Measurements from ENCODE around the gene CATSPERB. TPM values are rescaled to one million over a fixed set of nuclear protein-coding genes. Genes with fewer than 3 reads are reported as not detected.
"Not testable (repeated sequence)": the region's sequence is repeated elsewhere in the genome, so short reads cannot be mapped to it uniquely, and the experiment has no call there.

The CATSPERB gene
- total RNA-seq, 1 donor from 2014 or later = 1.6 TPM

DNA sequence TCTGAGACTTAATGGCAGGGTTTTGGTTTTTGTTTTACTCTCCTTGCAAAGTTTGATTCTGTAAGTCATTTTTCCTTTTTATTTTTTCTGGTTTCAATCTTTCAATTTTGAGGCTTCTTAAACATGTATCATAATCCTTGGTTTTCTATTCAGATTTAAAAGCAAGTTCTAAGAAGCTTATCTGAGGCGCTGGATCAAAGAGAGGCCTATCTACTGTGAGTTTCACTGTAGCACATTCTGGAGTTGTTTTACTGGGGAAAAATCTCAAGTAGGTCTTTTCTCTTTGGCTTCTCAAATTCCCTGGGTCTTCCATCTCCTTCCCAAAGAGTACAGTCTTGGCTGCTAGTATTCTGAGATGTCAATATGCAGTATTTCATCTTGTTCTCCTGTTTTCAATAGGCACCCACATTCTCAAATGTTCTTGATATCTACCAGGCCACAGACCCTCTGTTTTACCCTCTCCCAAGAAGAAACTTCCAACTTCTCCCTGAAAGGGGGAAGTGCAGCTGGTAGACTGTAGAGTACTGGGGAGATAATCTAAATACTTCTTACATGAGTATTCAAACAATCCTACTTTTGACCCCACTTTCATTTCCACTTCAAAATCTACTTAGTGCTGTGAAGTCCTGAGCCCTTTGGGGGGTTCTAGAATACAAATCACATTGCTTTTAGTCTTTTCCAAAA is 10.9 kb upstream of the CATSPERB start:
- DNase-seq (no peak), ATAC-seq (ENCODE audit: poor library complexity) (no peak)
- intact Hi-C loops (cut with DNase I) = no loop called here

DNA sequence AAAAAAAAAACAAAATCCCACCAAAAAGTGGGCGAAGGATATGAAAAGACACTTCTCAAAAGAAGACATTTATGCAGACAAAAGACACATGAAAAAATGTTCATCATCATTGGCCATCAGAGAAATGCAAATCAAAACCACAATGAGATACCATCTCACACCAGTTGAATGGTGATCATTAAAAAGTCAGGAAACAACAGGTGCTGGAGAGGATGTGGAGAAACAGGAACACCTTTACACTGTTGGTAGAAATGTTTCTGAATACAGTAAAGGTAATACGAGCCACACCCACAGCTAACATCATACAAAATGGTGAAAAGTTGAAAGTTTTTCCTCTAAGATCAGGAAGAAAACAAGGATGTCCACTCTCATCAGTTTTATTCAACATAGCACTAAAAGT is 8.0 kb upstream of the CATSPERB start:
- intact Hi-C loops (cut with DNase I) = not testable (repeated sequence)

DNA sequence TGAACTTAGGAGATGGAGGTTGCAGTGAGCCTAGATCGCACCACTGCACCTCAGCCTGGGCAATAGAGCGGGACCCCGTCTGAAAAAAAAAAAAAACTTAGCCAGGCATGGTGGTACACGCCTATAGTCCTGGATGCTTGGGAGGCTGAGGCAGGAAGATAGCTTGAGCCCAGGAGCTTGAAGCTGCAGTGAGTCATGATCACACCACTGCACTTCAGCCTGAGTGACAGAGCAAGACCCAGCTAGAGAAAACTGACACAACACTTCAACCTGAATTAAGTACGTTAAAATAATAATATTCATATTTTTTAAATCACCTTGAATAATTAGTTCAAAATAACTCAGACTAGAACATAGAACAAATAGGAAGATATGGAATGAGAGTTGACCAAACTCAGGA is 5.7 kb upstream of the CATSPERB start:
- DNase-seq (no peak), ATAC-seq (ENCODE audit: poor library complexity) (no peak)
- intact Hi-C loops (cut with DNase I) = no loop called here

More for the DNA sequence above, 8.0 kb upstream of the CATSPERB start:
- not testable (repeated sequence) for DNase-seq; ATAC-seq (ENCODE audit: poor library complexity)

DNA sequence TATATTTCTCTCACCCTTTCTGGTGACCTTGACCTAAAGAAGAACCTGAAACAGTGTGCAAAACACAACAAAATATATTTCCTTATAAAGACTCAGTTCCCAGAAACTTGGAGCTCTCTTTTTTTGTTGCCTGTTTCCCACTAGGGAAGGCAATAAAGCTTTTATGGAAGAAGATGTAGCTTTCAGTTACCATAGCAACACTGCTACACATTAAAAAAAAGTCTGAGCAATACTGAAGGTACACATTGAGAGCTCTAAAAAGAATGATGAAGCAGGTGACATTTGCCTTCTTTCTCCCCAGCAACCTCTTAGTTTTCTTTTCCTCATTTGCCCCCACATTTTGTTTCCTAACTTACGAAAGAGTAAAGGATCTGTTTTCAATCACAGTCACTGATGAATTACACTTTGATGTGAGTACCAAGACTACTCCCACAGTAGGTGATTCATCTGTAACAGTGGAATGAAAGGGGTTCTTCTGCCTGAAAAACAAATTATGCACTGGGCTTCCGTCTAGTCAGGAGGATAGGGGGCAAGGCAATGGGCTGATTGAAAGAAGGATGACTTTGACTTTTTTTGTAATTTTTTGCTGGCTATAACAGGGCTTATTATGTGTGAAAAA is 1.1 kb upstream of the CATSPERB start:
- intact Hi-C loops (cut with DNase I) = no loop called here
- no peak for DNase-seq
- no peak for ATAC-seq (ENCODE audit: poor library complexity)

DNA sequence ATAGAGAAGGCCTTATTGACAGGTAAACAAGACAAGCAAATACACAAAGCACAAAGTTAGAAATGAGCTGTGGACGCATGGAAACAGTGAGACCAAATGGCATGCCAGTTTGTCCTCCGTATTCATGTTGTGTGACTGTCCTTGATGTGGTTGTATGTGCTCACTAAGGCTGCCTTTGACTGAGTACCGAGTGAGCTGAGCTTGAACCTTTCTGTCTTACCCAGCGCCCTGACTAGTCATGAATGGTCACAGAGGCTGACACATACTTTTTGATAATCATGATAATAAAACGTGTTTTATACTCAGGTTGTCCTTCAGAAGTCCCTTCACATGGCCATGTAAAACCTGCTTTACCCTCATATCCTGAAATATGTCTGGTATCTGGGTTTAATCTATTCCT is 553 bp upstream of the CATSPERB start:
- ATAC-seq (ENCODE audit: poor library complexity) = no peak
- intact Hi-C loops (cut with DNase I) = no loop called here
- no peak for DNase-seq

DNA sequence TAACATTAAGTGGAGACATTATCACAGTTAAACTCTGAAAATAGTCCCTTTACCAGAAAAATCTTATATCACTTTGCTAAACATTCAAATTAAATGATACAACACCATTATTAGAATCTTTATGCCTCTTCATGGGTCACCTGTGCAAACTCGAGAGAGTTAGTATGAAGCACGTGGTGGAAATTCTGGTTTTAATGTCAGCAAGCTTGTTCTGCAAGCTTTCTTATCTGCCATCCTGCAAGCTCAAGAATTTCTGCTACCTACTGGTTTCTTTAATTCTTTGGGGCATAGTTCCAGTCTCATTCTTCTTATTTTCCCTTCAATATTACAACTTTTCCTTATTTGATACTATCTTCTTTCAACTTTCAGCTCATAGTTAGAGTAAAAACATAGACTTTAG is 868 bp downstream of the CATSPERB start:
- no peak for ATAC-seq (ENCODE audit: poor library complexity)
- DNase-seq = no peak
- intact Hi-C loops (cut with DNase I) = no loop called here

DNA sequence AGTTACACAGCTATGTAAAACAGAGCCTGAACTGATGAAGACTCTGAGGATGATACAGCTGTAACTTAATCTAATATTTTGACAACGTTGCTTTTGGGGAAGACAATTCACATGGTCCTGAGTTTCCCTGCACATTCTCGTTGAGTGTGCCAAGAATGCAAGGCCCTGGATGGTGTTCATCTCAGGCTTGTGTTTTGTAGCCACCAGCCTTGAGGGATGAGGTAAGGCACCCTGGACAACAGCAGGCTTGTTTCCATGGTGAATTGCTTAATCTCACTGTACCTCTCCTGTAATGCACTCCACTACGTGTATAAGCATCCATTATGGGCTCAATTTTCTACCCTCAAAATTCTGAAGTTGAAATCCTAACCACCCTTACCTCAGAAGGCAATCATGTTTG is 2.1 kb downstream of the CATSPERB start:
- ATAC-seq (ENCODE audit: poor library complexity) = no peak
- intact Hi-C loops (cut with DNase I) = no loop called here
- no peak for DNase-seq

DNA sequence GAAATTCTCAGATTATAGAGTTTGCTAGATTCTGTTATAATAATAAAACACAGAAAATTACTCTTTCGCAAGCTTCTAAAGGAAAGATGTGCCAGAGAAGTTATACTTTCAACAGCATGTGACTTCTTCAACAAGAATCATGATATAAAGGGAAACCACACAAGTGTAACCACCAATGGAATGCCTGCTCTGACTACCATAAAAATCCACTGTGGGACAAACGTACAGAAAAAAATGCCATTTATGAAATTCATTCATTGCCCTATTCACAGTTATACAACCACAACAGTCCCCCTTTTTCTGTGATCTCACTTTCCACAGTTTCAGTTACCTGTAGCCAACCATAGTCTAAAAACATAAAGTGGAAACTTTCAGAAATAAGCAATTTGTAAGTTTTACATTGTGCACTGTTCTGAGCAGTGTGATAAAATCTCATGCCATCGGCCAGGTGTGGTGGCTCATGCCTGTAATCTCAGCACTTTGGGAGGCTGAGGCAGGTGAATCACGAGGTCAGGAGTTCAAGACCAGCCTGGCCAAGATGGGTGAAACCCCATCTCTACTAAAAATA is 3.2 kb downstream of the CATSPERB start:
- intact Hi-C loops (cut with DNase I) = no loop called here
- no peak for DNase-seq
- ATAC-seq (ENCODE audit: poor library complexity) = no peak

DNA sequence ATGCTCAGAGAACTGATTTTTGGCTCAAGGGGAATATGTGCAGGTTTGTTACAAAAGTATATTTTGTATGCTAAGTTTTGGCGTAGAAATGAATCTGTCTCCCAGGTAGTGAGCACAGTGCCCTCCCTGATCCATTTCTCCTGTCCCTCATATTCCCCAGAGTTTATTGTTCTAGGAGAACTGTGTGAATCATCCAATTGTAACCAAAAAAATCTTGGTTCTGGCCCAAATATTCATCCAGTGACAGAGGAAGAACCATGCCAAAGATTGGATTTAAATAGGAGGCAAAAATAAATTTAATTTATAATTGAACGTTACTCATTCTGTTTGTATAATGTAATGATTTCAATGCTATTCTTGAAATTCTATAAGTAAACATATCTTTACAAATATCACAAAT is 4.8 kb downstream of the CATSPERB start:
- ATAC-seq (ENCODE audit: poor library complexity) (no peak), DNase-seq (no peak)
- intact Hi-C loops (cut with DNase I) = no loop called here

DNA sequence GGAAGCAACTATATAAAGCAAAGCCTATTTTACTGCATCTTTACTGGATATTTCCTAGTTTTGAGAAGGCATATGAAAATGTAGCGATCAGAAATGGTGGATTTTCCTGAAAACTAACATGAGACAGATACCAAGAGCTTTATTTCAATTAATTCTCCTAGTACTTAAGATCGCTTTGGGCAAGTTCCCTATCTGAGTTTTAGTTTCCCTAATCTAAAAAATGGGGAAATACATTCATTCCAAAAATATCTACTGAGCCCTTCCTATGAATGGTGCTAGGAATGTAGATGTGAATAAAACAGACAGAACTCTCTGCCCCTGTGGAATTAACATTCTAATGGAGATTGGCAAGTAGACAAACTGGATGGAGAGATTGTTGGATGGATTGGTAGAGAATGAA is 8.4 kb downstream of the CATSPERB start:
- DNase-seq = no peak
- no peak for ATAC-seq (ENCODE audit: poor library complexity)
- intact Hi-C loops (cut with DNase I) = no loop called here

DNA sequence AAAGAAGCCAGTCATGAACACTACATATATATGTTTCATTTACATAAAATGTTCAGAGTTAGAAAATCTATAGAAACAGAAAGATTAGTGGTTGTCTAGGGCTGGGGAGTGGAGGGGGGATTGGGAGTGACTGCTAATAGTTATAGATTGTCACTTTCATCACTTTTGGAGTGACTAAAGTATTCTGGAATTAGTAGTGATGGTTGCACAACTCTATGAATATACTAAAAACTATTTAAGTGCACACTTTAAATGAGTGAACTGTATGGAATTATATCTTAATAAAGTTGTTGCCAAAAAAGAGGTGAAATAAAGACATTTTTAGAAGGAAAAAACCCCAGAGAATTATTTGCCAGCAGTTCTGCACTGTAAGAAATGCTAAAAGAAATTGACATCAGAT is 9.5 kb downstream of the CATSPERB start:
- no peak for ATAC-seq (ENCODE audit: poor library complexity)
- intact Hi-C loops (cut with DNase I) = no loop called here
- DNase-seq = no peak

DNA sequence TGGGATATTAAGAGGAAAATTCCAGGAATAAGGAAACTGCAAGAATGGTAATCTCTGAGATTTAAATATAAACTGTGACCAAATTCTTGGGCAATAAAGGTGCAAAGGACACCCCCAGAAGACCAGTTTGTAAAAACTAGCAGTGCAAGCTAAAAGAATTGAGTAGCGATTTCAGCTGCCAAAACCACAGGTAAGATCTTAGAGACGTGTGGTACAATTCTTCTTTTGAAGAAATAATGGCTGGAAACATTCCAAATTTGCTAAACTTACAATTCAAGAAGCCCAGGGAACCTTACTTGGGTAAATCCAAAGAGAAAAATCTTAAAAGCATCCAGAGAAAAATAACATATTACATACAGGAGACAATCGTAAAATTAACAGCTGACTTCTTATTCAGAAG is 12.0 kb downstream of the CATSPERB start:
- no peak for DNase-seq
- no peak for ATAC-seq (ENCODE audit: poor library complexity)
- intact Hi-C loops (cut with DNase I) = no loop called here

DNA sequence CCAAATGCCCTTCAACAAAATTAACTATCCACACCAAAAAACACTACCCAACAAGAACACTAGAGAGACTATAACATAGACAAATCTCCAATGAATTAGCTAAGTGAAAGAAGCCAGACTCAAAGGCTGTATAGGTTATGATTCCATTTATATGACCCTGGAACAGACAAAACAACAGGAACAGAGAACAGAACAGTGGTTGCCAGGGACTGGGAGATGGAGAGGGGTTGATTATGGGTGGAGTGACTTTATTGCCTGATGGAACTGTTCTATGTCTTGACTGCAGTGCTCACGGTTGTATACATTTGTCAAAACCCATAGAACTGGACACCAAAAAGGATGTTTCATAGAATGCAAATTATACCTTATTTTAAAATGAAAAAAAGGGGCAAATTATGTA is 14.9 kb downstream of the CATSPERB start:
- intact Hi-C loops (cut with DNase I) = no loop called here
- DNase-seq = no peak
- ATAC-seq (ENCODE audit: poor library complexity) = no peak

DNA sequence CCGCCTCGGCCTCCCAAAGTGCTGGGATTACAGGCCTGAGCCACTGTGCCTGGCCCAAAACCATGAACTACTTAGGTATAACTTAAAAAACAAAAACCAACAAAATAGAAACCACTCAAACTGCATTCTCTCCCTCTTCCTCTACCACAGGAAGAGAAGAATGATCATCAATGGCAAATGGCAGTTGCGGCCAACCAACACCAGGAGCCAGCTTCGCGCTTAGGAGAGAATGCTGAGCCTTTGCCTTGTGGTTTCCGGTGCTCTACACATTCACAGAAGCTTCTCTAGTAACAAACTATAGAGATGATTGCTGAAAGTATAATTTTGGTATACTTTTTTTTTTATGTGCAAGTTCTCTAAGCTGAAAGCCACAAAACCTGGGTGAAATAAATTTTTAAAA is 17.1 kb downstream of the CATSPERB start:
- ATAC-seq (ENCODE audit: poor library complexity) (no peak), DNase-seq (no peak)
- intact Hi-C loops (cut with DNase I) = no loop called here

DNA sequence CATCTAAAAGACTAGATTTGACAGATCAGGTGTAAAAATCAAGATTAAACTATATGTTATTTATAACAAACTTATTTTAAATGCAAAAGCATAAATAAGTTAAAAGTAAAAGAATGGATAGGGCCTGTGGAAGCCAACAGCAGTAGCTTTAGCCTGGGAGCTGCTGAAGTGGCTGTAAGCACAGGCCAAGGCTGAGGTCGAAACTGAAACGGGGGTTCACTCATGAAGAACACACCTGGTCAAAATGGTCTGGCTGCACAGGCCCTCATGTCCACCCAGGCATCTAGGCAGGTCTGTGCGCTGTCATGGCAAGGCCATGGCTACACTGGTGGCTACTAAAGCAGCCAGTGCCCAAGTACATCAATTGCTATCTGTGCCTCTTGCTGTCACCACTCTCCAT is 23.1 kb downstream of the CATSPERB start:
- intact Hi-C loops (cut with DNase I) = no loop called here
- DNase-seq (no peak), ATAC-seq (ENCODE audit: poor library complexity) (no peak)

DNA sequence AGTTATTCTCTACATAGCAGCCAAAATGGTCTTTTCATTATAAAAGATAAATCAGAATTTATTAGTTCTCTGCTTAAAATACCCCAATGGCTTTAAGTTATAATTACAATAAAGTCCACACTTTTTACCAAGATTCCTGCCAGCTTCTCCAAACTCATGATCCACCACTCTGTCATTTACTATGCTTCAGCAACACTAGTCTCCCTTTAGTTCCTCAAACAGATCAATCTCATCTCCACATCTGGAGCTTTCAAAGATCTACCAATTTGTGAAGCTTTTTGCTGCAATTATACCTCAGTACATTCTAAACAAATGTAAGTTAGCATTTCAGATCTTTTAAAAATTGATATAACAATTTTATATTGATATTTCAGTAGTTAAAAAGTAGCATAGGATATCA is 24.9 kb downstream of the CATSPERB start:
- DNase-seq = no peak
- ATAC-seq (ENCODE audit: poor library complexity) = no peak
- intact Hi-C loops (cut with DNase I) = no loop called here

DNA sequence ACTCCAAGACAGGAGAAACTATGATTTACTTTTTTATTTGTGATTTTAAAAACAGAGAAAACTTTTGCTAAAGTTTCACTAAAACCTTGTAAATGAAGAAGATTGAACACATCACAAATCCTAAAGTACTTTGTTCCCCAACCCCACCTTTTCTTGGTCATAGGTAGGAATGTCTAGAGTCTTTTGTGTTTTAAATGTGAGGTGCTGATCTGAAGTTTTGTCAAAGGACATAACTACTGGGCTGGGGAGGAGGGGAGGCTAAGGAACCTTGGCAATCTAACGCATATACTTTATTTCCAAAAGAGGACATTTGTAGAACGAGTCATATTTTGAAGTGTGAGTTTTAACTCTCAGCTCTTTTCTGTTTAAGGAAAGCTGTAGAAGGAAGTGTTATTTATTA is 37.2 kb downstream of the CATSPERB start:
- DNase-seq = no peak
- intact Hi-C loops (cut with DNase I) = no loop called here
- no peak for ATAC-seq (ENCODE audit: poor library complexity)

DNA sequence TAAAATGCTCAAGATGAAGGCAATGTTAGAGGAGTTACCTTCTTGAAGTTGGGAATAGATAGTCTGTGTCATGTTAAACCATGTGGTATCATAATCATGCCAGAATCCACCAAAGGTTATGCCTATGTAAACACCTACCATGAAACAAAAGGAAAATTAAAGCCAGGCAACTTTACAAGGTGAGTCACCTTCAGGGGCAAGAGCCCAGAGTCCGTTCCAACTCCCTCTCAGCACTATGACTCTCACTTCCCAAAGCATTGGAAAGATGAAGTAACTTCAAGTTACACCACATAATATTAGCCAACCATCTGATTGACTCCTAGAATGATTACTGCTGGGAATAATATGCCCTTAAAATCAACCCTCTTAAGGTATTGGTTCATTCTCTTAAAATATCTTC is 38.5 kb downstream of the CATSPERB start:
- ATAC-seq (ENCODE audit: poor library complexity) = no peak
- intact Hi-C loops (cut with DNase I) = no loop called here
- no peak for DNase-seq

DNA sequence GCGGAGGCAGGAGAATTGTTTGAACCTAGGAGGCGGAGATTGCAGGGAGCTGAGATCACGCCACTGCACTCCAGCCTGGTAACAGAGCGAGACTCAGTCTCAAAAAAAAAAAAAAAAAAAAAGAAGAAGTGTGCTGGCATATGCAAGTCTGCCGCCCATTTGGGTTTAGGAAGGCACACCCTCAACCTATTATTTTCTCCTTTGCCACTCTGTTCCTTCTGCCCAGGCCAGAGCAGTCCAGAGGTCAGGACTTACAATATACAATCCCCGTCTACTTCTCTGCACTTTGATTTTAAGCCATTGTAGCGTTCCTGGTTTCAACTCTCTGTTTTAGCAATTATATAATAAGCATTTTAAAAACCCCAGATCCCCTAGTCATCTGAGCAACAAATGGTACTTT is 39.8 kb downstream of the CATSPERB start:
- intact Hi-C loops (cut with DNase I) = no loop called here
- ATAC-seq (ENCODE audit: poor library complexity) (no peak), DNase-seq (no peak)

DNA sequence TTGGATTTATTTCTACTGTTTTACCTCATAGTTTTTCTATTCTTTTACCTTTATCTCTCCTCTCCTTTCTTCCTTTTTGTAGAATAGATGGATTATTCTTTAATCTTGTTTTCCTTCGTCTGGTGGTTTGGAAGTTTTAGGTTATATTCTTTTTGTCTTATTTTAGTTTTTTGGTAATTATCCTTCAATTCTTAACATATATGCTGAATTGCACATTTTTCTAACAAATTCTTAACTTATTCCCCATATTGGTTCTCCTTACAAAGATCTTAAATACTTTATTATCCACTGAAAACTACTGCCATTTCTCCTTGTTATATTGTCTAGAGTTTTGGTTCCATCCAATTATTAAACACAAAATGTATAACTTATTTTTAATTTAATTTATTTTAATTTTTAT is 42.3 kb downstream of the CATSPERB start:
- ATAC-seq (ENCODE audit: poor library complexity) = no peak
- intact Hi-C loops (cut with DNase I) = no loop called here
- DNase-seq = no peak

DNA sequence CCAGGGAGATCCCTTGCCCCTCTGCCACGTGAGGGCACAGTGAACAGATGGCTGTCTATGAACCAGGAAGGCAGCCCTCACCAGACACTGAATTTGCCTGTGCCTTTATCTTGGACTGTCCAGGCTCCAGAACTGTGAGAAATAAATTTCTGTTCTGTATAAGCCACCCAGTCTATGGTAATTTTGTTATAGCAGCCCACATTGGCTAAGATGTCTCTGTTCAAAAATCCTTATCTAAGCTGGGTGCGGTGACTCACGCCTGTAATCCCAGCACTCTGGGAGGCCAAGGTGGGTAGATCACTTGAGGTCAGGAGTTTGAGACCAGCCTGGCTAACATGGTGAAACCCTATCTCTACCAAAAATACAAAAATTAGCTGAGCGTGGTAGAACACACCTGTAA is 44.5 kb downstream of the CATSPERB start:
- intact Hi-C loops (cut with DNase I); DNase-seq; ATAC-seq (ENCODE audit: poor library complexity): not testable (repeated sequence)
